Prostate gland (tissue), 2 donors: Measurements from ENCODE around the gene TRPV3.

Experiments
- CTCF ChIP-seq, 4 experiments: fragments of 200-600 bp in 2 of 4; fragments of 450-650 bp in 2 of 4; sonication (generic) in 2 of 4; IDR thresholded peaks; 1 replicate in 3 of 4; 2 replicates in 1 of 4; pipeline ENCODE4 v1.5.1; 2016 to 2019; ENCODE audit warnings: antibody characterized with exemption in 4 of 4, mild to moderate bottlenecking in 2 of 4, moderate library complexity in 2 of 4
- POLR2AphosphoS5 ChIP-seq: sonication (generic); formaldehyde crosslinking; IDR thresholded peaks from one replicate; pipeline ENCODE4 v1.6.1; 2017; ENCODE audit warnings: antibody characterized with exemption

- TF ChIP-seq CTCF (IDR thresholded peaks at IDR 0.05) (no peak), POLR2AphosphoS5 (no peak)
Measured at GRCh38 chr17:3565143-3565542, 7.5 kb upstream of the TRPV3 start.
